Prostate gland (tissue), 2 donors: ENCODE measurements around the gene NAV2. TPM values are rescaled to one million over a fixed set of nuclear protein-coding genes. Genes with fewer than 3 reads are reported as not detected.

Experiments
- DNase-seq: peaks from one replicate; pipeline ENCODE4 v3.0.0-alpha.2; 2019; ENCODE audit warnings: low spot score
- H3K27ac ChIP-seq, 2 donors: fragments of 200-600 bp; sonication (generic); 2 replicates each; pipeline ENCODE4 v1.5.1; 2017 to 2019
- H3K27me3 ChIP-seq: fragments of 200-600 bp; sonication (generic); replicated peaks from 2 replicates; pipeline ENCODE4 v1.5.1; 2019; ENCODE audit not compliant: insufficient read depth
- H3K36me3 ChIP-seq, 2 donors: fragments of 200-600 bp; sonication (generic); 1 replicate in 1 of 2; 2 replicates in 1 of 2; pipeline versions ENCODE4 v1.5.1 to v1.8.1; 2017 to 2019
- H3K4me1 ChIP-seq: fragments of 200-600 bp; sonication (generic); replicated peaks from 2 replicates; pipeline ENCODE4 v1.5.1; 2019
- H3K4me3 ChIP-seq, 2 donors: fragments of 200-600 bp; sonication (generic); 2 replicates each; pipeline ENCODE4 v1.5.1; 2017 to 2019
- H3K9me3 ChIP-seq: fragments of 200-600 bp; sonication (generic); 2 replicates; pipeline ENCODE4 v1.5.1; 2017
- CTCF ChIP-seq, 4 experiments: fragments of 200-600 bp in 2 of 4; fragments of 450-650 bp in 2 of 4; sonication (generic) in 2 of 4; IDR thresholded peaks; 1 replicate in 3 of 4; 2 replicates in 1 of 4; pipeline ENCODE4 v1.5.1; 2016 to 2019; ENCODE audit warnings: antibody characterized with exemption in 4 of 4, mild to moderate bottlenecking in 2 of 4, moderate library complexity in 2 of 4
- POLR2A ChIP-seq: fragments of 450-650 bp; IDR thresholded peaks from one replicate; pipeline ENCODE4 v1.6.1; 2016; ENCODE audit warnings: antibody characterized with exemption, mild to moderate bottlenecking
- POLR2AphosphoS5 ChIP-seq: sonication (generic); formaldehyde crosslinking; IDR thresholded peaks from one replicate; pipeline ENCODE4 v1.6.1; 2017; ENCODE audit warnings: antibody characterized with exemption
- whole genome bisulfite sequencing: methylation state at CpG from one replicate; pipeline ENCODE4 v1.1.5; 2018; 5-methylcytosine and 5-hydroxymethylcytosine counted together
- intact Hi-C: fragments of 100-400 bp; cut with DNase I; formaldehyde crosslinking; loops from one replicate; pipeline ENCODE4 v1.14.2; 2022
- total RNA-seq, 2 donors: library from RNA; depleted of rRNA; stranded (reverse); fragments of >200 nt; gene quantifications; one replicate each; pipeline ENCODE4 v1.1.0, GENCODE V29; 2016

The NAV2 gene
- total RNA-seq, 2 donors from 2014 or later = 17.1 to 26.6 TPM

- no peak for TF ChIP-seq CTCF (IDR thresholded peaks at IDR 0.05)
- TF ChIP-seq POLR2A = no peak
- no peak for TF ChIP-seq POLR2AphosphoS5
- Histone ChIP-seq H3K27me3 (no peaks in the 10 kb centered on the region), H3K4me1 (no peaks in the 10 kb centered on the region), H3K36me3 (no peaks in the 10 kb centered on the region), H3K9me3 (no peaks in the 10 kb centered on the region), H3K4me3 (no peak overlapping the region), H3K27ac (no peak overlapping the region)
- 60% methylated on average over 13 of the region's 13 CpGs for WGBS
- intact Hi-C loops = no loop called here
- DNase-seq = no peak
Observed at GRCh38 chr11:19963697-19964387, 251.2 kb downstream of the NAV2 start.

GRCh38 chr11:19966441-19966840 lies 253.8 kb downstream of the NAV2 start:
- Histone ChIP-seq H3K27me3 (no peaks in the 10 kb centered on the region), H3K27ac (no peak overlapping the region), H3K4me1 (no peaks in the 10 kb centered on the region), H3K4me3 (no peak overlapping the region), H3K9me3 (no peaks in the 10 kb centered on the region), H3K36me3 (no peaks in the 10 kb centered on the region)
- no peak for DNase-seq
- WGBS = 82% methylated on average over 4 of the region's 4 CpGs
- intact Hi-C loops = no loop called here
- TF ChIP-seq POLR2AphosphoS5 (no peak), CTCF (IDR thresholded peaks at IDR 0.05) (no peak)

GRCh38 chr11:19966927-19967326 lies 254.3 kb downstream of the NAV2 start:
- Histone ChIP-seq H3K27me3 (no peaks in the 10 kb centered on the region), H3K4me1 (no peaks in the 10 kb centered on the region), H3K4me3 (no peak overlapping the region), H3K9me3 (no peaks in the 10 kb centered on the region), H3K36me3 (no peaks in the 10 kb centered on the region), H3K27ac (no peak overlapping the region)
- 96% methylated on average over 4 of the region's 4 CpGs for WGBS
- DNase-seq = no peak
- intact Hi-C loops = no loop called here
- TF ChIP-seq POLR2A = no peak
- TF ChIP-seq POLR2AphosphoS5 = no peak
- TF ChIP-seq CTCF (IDR thresholded peaks at IDR 0.05) = no peak

- H3K4me1 ChIP-seq = no peaks in the 10 kb centered on the region
- H3K9me3 ChIP-seq = no peaks in the 10 kb centered on the region
- H3K27me3 ChIP-seq = no peaks in the 10 kb centered on the region
- H3K36me3 ChIP-seq = no peaks in the 10 kb centered on the region
- 30% methylated on average over 2 of the region's 2 CpGs for WGBS
- TF ChIP-seq CTCF (IDR thresholded peaks at IDR 0.05) = no peak
- TF ChIP-seq POLR2A = no peak
- no peak for TF ChIP-seq POLR2AphosphoS5
- no peak overlapping the region for H3K4me3 ChIP-seq
- H3K27ac ChIP-seq = no peak overlapping the region
- DNase-seq = no peak
- intact Hi-C loops = no loop called here
Observed at GRCh38 chr11:19967787-19968186, 255.2 kb downstream of the NAV2 start.

GRCh38 chr11:19968860-19969259 lies 256.2 kb downstream of the NAV2 start:
- TF ChIP-seq POLR2AphosphoS5 (no peak), POLR2A (no peak), CTCF (IDR thresholded peaks at IDR 0.05) (no peak)
- no peaks in the 10 kb centered on the region for H3K36me3 ChIP-seq
- H3K4me3 ChIP-seq = no peak overlapping the region
- no peaks in the 10 kb centered on the region for H3K27me3 ChIP-seq
- H3K27ac ChIP-seq = no peak overlapping the region
- no peak for DNase-seq
- no peaks in the 10 kb centered on the region for H3K9me3 ChIP-seq
- intact Hi-C loops = no loop called here
- 95% methylated on average over 5 of the region's 5 CpGs for WGBS
- H3K4me1 ChIP-seq = no peaks in the 10 kb centered on the region
